Heart left ventricle (tissue), 13 donors: ENCODE measurements around the gene DHRS12.

Experiments
- POLR2A ChIP-seq, 2 donors: fragments of 450-650 bp; IDR thresholded peaks; one replicate each; pipeline ENCODE4 v1.6.1; 2017; ENCODE audit warnings: antibody characterized with exemption in 2 of 2, mild to moderate bottlenecking in 2 of 2, moderate library complexity in 2 of 2
- TF ChIP-seq, protein P1 (sequence below), 12 donors: fragments of 200-600 bp; sonication (generic) in 4 of 12; IDR thresholded peaks; one replicate each; pipeline versions ENCODE4 v1.5.0 to v1.8.0; 2018 to 2022; ENCODE audit warnings: antibody characterized with exemption in 12 of 12, mild to moderate bottlenecking in 5 of 12
- donor health status: ischemic (EF 13 %, LVEDD 7.1; RV severe dilation, severe dysfunction).
- donor health status: DM: no; HTN: yes; CAD: no.
- donor health status: DM: no; HTN: no; CAD: no.
- donor health status: ischemic (EF 25% LVEDD 6.9; RV normal size, moderate dysfunction).
- donor health status: ischemic (EF 25% LVEDD 5.7; RV mildly dilated, moderate dysfunction).
- donor health status: ischemic (EF 35%, LVEDD 5.7; RV mildly dilated, moderate dysfunction).
- donor health status: nonischemic (EF 11% LVEDD 7.7; RV severe dilation, severe dysfunction).
- donor health status: DM: yes; HTN: yes; CAD: no.
- donor health status: PGD.
- donor health status: ischemic (EF 29% LVEDD 5.4; RV normal size, mild dysfunction).
- donor health status: nonischemic (EF 23%, LVEDD 6.1; RV moderate dilation, normal function).

DNA sequence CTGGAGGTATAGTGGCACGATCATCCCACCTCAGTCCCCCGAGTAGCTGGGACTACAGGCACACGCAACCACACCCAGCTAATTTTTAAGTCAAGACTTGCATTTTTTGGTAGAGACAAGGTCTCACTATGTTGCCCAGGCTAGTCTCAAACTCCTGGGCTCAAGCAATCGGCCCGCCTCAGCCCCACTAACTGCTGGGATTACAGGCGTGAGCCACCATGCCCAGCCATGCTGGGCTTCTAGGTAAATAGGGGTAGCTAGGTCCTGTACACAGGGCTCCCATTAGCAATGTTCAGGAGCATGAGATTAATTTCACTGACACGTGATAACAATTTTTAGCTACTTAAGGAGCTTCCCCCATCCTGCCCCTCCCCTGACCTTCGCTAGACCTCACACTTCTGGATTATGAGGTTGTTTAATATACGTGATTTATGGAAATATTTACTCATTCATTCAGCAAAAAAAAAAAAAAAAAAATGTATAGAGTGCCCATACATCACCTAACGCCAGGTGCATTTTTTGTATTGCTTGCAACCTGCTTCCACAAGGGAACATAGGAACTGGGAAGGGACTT lies 21.8 kb upstream of the DHRS12 start:
- TF ChIP-seq, protein P1, sequence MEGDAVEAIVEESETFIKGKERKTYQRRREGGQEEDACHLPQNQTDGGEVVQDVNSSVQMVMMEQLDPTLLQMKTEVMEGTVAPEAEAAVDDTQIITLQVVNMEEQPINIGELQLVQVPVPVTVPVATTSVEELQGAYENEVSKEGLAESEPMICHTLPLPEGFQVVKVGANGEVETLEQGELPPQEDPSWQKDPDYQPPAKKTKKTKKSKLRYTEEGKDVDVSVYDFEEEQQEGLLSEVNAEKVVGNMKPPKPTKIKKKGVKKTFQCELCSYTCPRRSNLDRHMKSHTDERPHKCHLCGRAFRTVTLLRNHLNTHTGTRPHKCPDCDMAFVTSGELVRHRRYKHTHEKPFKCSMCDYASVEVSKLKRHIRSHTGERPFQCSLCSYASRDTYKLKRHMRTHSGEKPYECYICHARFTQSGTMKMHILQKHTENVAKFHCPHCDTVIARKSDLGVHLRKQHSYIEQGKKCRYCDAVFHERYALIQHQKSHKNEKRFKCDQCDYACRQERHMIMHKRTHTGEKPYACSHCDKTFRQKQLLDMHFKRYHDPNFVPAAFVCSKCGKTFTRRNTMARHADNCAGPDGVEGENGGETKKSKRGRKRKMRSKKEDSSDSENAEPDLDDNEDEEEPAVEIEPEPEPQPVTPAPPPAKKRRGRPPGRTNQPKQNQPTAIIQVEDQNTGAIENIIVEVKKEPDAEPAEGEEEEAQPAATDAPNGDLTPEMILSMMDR (IDR thresholded peaks at IDR 0.05), result no peak
- TF ChIP-seq POLR2A (IDR thresholded peaks at IDR 0.05), result no peak
